Measurements from ENCODE around the gene IL17A. TPM values are rescaled to one million over a fixed set of nuclear protein-coding genes. Genes with fewer than 3 reads are reported as not detected.
"Not testable (repeated sequence)": the region's sequence is repeated elsewhere in the genome, so short reads cannot be mapped to it uniquely, and the experiment has no call there.

IL17A gene
- total and polyA plus RNA-seq, 12 donors, result not detected

- peaks cover 0 to 18% (median 0%) of the 10 kb centered on the region in 7 donors for H3K27me3 ChIP-seq
- peaks cover 0 to 15% (median 0%) of the 10 kb centered on the region in 11 donors for H3K9me3 ChIP-seq
- intact Hi-C loops (cut with DNase I), result loop anchor here in 4 of 10 donors (5.0 to 10.0 kb wide), 4 partner anchors 68 to 100 kb away; no protein-coding TSS in a partner anchor
- H3K4me1 ChIP-seq, result no peaks in the 10 kb centered on the region
- DNase-seq (no peak), ATAC-seq (no peak)
- no peaks in the 10 kb centered on the region for H3K36me3 ChIP-seq
- WGBS, 2 donors, result 61 to 68% methylated on average over 3 of the region's 3 CpGs
- no peak overlapping the region for H3K27ac ChIP-seq
- H3K4me3 ChIP-seq, result no peak overlapping the region
- no peak for TF ChIP-seq CTCF (IDR thresholded peaks at IDR 0.05)
Measured at GRCh38 chr6:52164319-52165094, 21.7 kb upstream of the IL17A start.

GRCh38 chr6:52167267-52167666 is 18.9 kb upstream of the IL17A start:
- TF ChIP-seq CTCF (IDR thresholded peaks at IDR 0.05), result no peak

GRCh38 chr6:52168351-52168750 is 17.8 kb upstream of the IL17A start:
- intact Hi-C loops (cut with DNase I), result loop anchor here in 2 of 10 donors (10.0 kb wide), 2 partner anchors 66 to 96 kb away; no protein-coding TSS in a partner anchor
- not testable (repeated sequence) for H3K4me1 ChIP-seq, H3K4me3 ChIP-seq, DNase-seq, H3K27ac ChIP-seq, H3K9me3 ChIP-seq, H3K36me3 ChIP-seq, ATAC-seq
- H3K27me3 ChIP-seq, result peaks cover 0 to 18% (median 0%) of the 10 kb centered on the region in 7 donors
- WGBS, 2 donors, result 29 to 33% methylated on average over 3 of the region's 3 CpGs

More at GRCh38 chr6:52167267-52167666, 18.9 kb upstream of the IL17A start:
- 80 to 81% methylated on average over 1 of the region's 1 CpG for WGBS, 2 donors
- intact Hi-C loops (cut with DNase I), result loop anchor here in 2 of 10 donors (10.0 kb wide), 2 partner anchors 68 to 98 kb away; no protein-coding TSS in a partner anchor
- DNase-seq, result no peak
- Histone ChIP-seq H3K27ac (no peak overlapping the region), H3K4me1 (no peaks in the 10 kb centered on the region), H3K9me3 (peaks cover 0 to 8% (median 0%) of the 10 kb centered on the region in 11 donors), H3K4me3 (no peak overlapping the region), H3K36me3 (no peaks in the 10 kb centered on the region), H3K27me3 (peaks cover 0 to 18% (median 0%) of the 10 kb centered on the region in 7 donors)
- no peak for ATAC-seq

GRCh38 chr6:52174118-52174517 is 12.1 kb upstream of the IL17A start:
- ATAC-seq, result no peak

More at GRCh38 chr6:52174118-52174517, 12.1 kb upstream of the IL17A start:
- intact Hi-C loops (cut with DNase I), result no loop called here
- Histone ChIP-seq H3K9me3 (peaks cover 0 to under 1% (median 0%) of the 10 kb centered on the region in 11 donors), H3K36me3 (no peaks in the 10 kb centered on the region), H3K27ac (no peak overlapping the region), H3K4me3 (no peak overlapping the region), H3K4me1 (no peaks in the 10 kb centered on the region), H3K27me3 (no peaks in the 10 kb centered on the region)
- 87 to 89% methylated on average over 3 of the region's 3 CpGs for WGBS, 2 donors
- DNase-seq, result no peak
- TF ChIP-seq CTCF (IDR thresholded peaks at IDR 0.05), result no peak
